ENCODE results near the gene URGCP. TPM values are rescaled to one million over a fixed set of nuclear protein-coding genes. Genes with fewer than 3 reads are reported as not detected.
"Not testable (repeated sequence)": the region's sequence is repeated elsewhere in the genome, so short reads cannot be mapped to it uniquely, and the experiment has no call there.

Gene URGCP
- total RNA-seq, 1 experiment from 2014 or later, result 29.8 TPM

- H3K36me3 ChIP-seq (ENCODE audit: low read depth, low read length), result no peaks in the 10 kb centered on the region
Measured at GRCh38 chr7:43902542-43903054, 3.8 kb downstream of the URGCP start.

GRCh38 chr7:43898571-43898970, 7.8 kb downstream of the URGCP start:
- DNase-seq; H3K27me3 ChIP-seq (ENCODE audit: low read length); H4K20me1 ChIP-seq (ENCODE audit: low read length); BruUV-seq (replicated peaks); H3K36me3 ChIP-seq (ENCODE audit: low read depth, low read length); H2AFZ ChIP-seq (ENCODE audit: low read length); H3K4me3 ChIP-seq (ENCODE audit: low read length); H3K4me1 ChIP-seq (ENCODE audit: insufficient read depth, low read length); CTCF ChIA-PET; H3K27ac ChIP-seq (ENCODE audit: low read length); ATAC-seq; POLR2A ChIA-PET (ENCODE audit: unreplicated experiment); H3K9me3 ChIP-seq (ENCODE audit: low read length); H3F3A ChIP-seq (ENCODE audit: low read length, unreplicated experiment); intact Hi-C loops (cut with micrococcal nuclease); H3K9me2 ChIP-seq (replicated peaks; ENCODE audit: low read length); H3K4me2 ChIP-seq (ENCODE audit: low read length); H3K9ac ChIP-seq (ENCODE audit: low read length): not testable (repeated sequence)
- peaks cover 93% of the 10 kb centered on the region for H3K79me2 ChIP-seq (ENCODE audit: low read length)

More at GRCh38 chr7:43902542-43903054, 3.8 kb downstream of the URGCP start:
- no peak for DNase-seq
- H2AFZ ChIP-seq (ENCODE audit: low read length), result no peak overlapping the region
- intact Hi-C loops (cut with micrococcal nuclease), result no loop called here
- no peaks in the 10 kb centered on the region for H3F3A ChIP-seq (ENCODE audit: low read length, unreplicated experiment)
- BruUV-seq (replicated peaks), result no TSS peak
- H3K9me3 ChIP-seq (ENCODE audit: low read length), result no peaks in the 10 kb centered on the region
- ATAC-seq, result no peak
- no peak overlapping the region for H3K4me3 ChIP-seq (ENCODE audit: low read length)
- peaks cover 26% of the 10 kb centered on the region for H3K4me1 ChIP-seq (ENCODE audit: insufficient read depth, low read length)
- H3K27me3 ChIP-seq (ENCODE audit: low read length), result no peaks in the 10 kb centered on the region
- no peak overlapping the region for H3K27ac ChIP-seq (ENCODE audit: low read length)
- peaks cover 12% of the 10 kb centered on the region; the same call in 1 of the 2 replicates for H4K20me1 ChIP-seq (ENCODE audit: low read length)
- CTCF ChIA-PET, result no interaction called here
- POLR2A ChIA-PET (ENCODE audit: unreplicated experiment), result no interaction called here
- H3K9ac ChIP-seq (ENCODE audit: low read length), result no peak overlapping the region
- TF ChIP-seq EZH2 (IDR thresholded peaks at IDR 0.05; ENCODE audit: low read length, unreplicated experiment) (no peak), EZH2phosphoT487 (IDR thresholded peaks at IDR 0.05; ENCODE audit: borderline replicate concordance, low read length) (no peak)
- peaks cover 79% of the 10 kb centered on the region for H3K79me2 ChIP-seq (ENCODE audit: low read length)
- H3K9me2 ChIP-seq (replicated peaks; ENCODE audit: low read length), result no peaks in the 10 kb centered on the region
- H3K4me2 ChIP-seq (ENCODE audit: low read length), result no peak overlapping the region

DNA sequence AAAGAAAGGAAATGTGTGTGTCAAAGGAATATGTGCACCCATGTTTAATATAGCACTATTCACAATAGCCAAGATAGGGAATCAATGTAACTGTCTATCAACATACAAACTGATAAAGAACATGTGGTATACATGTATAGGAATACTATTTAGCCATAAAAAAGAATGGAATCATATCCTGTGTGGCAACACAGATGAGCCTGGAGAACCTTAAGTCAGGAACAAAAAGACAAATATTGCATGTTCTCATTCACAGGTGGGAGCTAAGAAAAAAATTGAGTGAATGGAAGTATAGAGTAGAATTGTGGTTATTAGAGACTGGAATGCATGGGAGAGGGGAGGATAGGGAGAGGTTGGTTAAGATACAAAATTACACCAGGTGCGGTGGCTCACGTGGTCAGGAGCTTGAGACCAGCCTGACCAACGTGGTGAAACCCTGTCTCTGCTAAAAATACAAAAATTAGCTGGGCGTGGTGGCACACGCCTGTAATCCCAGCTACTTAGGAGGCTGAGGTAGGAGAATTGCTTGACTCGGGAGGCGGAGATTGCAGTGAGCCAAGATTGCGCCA, 10.5 kb downstream of the URGCP start:
- Histone ChIP-seq H3K27ac (ENCODE audit: low read length) (no peak overlapping the region), H4K20me1 (ENCODE audit: low read length) (no peaks in the 10 kb centered on the region), H3K9me2 (replicated peaks; ENCODE audit: low read length) (no peaks in the 10 kb centered on the region), H3K4me3 (ENCODE audit: low read length) (no peak overlapping the region), H3K36me3 (ENCODE audit: low read depth, low read length) (no peaks in the 10 kb centered on the region), H3K9me3 (ENCODE audit: low read length) (no peaks in the 10 kb centered on the region), H3K9ac (ENCODE audit: low read length) (no peak overlapping the region), H3K79me2 (ENCODE audit: low read length) (peaks cover 93% of the 10 kb centered on the region), H2AFZ (ENCODE audit: low read length) (no peak overlapping the region), H3K27me3 (ENCODE audit: low read length) (no peaks in the 10 kb centered on the region), H3K4me2 (ENCODE audit: low read length) (no peak overlapping the region), H3F3A (ENCODE audit: low read length, unreplicated experiment) (no peaks in the 10 kb centered on the region), H3K4me1 (ENCODE audit: insufficient read depth, low read length) (no peaks in the 10 kb centered on the region)
- ChIA-PET CTCF (no interaction called here), POLR2A (ENCODE audit: unreplicated experiment) (no interaction called here)
- no TSS peak for BruUV-seq (replicated peaks)
- ATAC-seq (no peak), DNase-seq (no peak)
- no peak for TF ChIP-seq EZH2phosphoT487 (IDR thresholded peaks at IDR 0.05; ENCODE audit: borderline replicate concordance, low read length)
- TF ChIP-seq EZH2 (IDR thresholded peaks at IDR 0.05; ENCODE audit: low read length, unreplicated experiment), result no peak
- no peak for TF ChIP-seq CTCF (conservative IDR thresholded peaks at IDR 0.05; ENCODE audit: low read depth, low read length)
- intact Hi-C loops (cut with micrococcal nuclease), result no loop called here
